Prostate gland (tissue), 2 donors: ENCODE results near the gene ZNF565.

Experiments
- POLR2A ChIP-seq: fragments of 450-650 bp; IDR thresholded peaks from one replicate; pipeline ENCODE4 v1.6.1; 2016; ENCODE audit warnings: antibody characterized with exemption, mild to moderate bottlenecking
- TF ChIP-seq, protein P1 (sequence below), 4 experiments: fragments of 200-600 bp in 2 of 4; fragments of 450-650 bp in 2 of 4; sonication (generic) in 2 of 4; IDR thresholded peaks; 1 replicate in 3 of 4; 2 replicates in 1 of 4; pipeline ENCODE4 v1.5.1; 2016 to 2019; ENCODE audit warnings: antibody characterized with exemption in 4 of 4, mild to moderate bottlenecking in 2 of 4, moderate library complexity in 2 of 4

DNA sequence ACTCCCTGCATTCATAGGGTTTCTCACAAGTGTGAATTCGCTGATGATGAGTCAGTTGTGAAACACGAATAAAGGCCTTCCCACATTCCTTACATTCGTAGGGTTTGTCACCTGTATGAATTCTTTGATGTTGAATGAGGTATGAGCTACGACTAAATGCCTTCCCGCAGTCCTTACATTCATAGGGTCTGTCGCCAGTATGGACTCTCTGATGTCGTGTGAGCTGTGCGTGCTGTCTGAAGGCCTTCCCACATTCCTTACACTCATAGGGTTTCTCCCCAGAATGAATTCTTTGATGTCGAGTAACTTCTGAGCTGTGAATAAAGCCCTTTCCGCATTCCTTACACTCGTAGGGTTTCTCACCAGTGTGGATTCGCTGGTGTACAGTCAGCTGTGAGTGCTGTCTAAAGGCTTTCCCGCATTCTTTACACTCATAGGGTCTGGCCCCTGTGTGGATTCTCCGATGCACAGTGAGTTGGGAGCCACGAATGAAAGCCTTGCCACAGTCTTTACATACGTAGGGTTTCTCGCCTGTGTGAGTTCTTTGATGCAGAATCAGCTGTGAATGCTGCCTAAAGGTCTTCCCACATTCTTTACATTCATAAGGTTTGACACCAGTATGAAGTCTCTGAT, 31.7 kb downstream of the ZNF565 start:
- TF ChIP-seq, protein P1, sequence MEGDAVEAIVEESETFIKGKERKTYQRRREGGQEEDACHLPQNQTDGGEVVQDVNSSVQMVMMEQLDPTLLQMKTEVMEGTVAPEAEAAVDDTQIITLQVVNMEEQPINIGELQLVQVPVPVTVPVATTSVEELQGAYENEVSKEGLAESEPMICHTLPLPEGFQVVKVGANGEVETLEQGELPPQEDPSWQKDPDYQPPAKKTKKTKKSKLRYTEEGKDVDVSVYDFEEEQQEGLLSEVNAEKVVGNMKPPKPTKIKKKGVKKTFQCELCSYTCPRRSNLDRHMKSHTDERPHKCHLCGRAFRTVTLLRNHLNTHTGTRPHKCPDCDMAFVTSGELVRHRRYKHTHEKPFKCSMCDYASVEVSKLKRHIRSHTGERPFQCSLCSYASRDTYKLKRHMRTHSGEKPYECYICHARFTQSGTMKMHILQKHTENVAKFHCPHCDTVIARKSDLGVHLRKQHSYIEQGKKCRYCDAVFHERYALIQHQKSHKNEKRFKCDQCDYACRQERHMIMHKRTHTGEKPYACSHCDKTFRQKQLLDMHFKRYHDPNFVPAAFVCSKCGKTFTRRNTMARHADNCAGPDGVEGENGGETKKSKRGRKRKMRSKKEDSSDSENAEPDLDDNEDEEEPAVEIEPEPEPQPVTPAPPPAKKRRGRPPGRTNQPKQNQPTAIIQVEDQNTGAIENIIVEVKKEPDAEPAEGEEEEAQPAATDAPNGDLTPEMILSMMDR (IDR thresholded peaks at IDR 0.05), result no peak
- no peak for TF ChIP-seq POLR2A
